ENCODE data around the gene RAB30.

RAB30 gene

DNA sequence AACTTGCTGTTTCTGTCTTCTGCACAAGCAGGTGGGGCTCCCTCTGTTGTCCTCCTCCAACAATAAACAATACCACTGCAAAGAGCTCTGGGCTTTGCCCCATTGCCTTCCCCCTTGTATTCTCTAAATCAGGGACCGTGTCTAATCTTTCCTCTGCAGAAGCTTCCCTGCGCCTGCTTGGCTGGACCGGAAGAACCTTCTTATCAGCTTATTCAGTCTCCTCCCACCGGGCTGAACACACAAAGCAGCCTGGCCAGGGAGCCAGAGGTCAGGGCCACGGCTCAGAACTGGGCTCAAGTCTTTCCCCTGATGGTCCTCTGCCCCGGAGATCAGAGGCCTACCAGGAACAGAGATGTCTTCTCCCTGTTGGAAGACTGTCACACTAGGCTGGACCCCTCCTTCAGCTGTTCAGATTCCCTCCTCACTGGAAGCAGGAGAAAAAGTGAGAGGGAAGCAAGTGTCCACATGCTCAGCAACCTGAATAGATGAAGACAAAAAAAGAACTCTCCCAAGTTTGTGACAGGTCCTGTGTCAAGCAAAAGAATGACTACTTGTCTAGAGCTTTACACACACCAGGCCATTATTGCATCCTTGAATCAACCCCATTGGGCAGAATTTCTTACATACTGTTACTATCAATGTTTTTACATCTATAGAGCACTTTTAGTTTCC lies 63.7 kb downstream of the RAB30 start:
- DNase-seq: peak; percentile 96

DNA sequence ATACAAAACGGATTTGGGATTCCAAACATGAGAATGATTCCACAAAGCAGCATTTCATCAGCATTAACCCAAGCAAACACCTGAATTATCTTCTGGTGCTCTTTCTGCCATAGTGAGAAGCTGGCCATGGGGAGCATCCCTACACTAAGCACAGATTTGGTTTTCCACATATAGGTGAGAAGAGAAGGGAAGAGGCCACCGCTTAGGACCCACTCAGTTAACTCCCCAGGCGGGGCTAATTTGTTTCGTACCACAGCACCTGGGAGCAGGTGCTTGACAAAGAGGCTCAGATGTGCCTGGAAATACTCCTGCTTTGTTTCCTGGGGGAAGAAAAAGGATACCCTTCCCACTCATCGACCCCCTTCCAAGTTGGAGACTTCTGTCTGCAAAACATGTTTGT lies 64.2 kb downstream of the RAB30 start:
- peak; percentile 96 for DNase-seq

- DNase-seq: peak; percentile 99
Measured at GRCh38 chr11:83006877-83007330, 64.8 kb downstream of the RAB30 start.

DNA sequence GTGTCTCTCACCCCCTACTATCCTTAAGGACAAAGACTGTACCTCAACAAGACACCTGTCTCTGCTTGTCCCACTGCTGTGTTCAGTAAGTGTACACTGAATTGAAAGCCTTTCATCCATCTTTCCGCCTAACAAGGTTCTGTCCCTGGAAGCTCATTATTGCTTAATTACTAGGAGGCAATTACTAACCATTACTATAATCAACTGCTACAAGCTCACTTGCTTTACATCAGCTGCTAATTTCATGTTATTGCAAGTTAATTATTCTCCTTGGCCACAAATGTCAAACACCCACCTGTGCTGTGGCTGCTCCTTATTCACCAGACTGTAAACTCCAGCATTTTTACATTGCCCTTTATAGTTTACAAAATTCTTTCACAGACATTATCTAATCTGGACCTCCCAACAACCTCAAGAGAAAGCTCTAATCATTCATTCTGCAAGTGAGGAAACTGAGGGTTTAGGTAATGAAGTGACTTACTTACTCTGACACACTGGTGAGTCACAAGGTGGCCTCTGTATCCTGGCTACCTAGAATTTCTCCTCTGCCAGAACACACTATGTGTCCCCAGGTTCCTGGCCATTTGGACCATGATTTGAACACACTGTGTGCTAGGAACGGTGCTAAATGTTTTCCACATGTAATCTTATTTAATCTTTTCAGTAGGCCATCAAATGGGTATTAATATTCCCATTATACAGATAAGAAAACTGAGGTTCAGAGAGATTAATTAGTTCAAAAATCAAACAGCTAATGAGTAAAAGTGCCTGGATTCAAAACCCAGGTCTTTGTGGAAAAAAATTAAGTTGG lies 66.7 kb downstream of the RAB30 start:
- DNase-seq: peak; percentile 98

GRCh38 chr11:83002522-83002921 lies 69.2 kb downstream of the RAB30 start:
- DNase-seq: no peak

DNA sequence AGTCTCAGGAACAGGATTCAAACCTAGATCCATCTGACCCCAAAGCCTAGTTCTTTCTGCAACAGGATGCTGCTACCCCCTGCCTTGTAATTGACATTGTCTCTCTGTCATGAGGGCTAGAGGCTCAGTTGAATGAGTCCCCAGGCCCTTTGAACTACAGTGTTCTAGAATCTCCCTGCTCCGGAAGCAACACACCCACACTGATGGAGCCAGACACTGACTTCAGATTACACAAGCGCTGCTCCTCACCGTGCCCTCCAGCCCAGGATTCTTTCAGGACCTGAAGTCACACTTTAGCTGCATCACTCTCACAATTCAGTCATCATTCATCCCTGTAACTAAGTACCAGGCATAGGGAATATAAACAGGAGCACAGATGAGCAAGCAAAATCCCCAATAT lies 69.6 kb downstream of the RAB30 start:
- peak; percentile 87 for DNase-seq

DNA sequence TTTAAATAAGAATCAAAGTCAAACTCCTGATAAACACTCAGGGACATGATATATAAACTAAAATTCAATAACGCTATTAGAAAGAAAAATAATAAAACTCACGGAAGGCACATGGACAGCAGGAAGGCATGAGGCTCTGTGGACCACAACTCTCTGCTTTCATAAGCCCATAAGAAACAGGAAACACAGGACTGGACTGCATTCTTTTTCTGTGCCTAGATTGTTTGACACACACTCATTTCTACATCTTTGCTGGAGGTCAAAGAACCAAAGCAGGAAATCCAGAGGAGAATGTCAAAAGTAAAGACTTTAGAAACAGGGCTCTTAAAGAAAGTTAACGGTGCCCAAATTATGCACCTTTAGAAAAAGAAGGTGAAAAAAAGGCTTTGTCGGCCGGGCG lies 71.3 kb downstream of the RAB30 start:
- no peak for DNase-seq

GRCh38 chr11:82999232-82999631 lies 72.5 kb downstream of the RAB30 start:
- no peak for DNase-seq

DNA sequence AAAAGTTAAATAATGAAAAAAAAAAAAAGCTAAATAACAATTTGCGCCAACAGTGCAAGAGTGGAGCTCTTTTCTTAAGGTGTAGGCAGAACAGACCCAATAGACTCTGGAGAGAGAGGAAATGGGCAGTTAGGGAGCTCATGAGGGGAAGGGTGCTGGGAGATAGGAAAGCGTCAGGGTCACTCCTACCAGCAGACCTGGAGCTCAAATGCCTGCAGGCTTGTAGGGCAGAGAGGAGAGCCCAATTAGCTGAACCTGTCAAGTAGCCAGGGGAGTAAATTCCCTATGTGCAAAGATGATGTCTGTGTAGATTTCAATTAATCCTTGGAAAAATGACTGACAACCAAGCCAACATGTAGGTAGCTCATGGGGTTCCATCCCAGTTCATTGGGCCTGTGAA lies 73.0 kb downstream of the RAB30 start:
- peak; percentile 79 for DNase-seq

GRCh38 chr11:82996966-82997606 lies 74.6 kb downstream of the RAB30 start:
- peak; percentile 99 for DNase-seq

DNA sequence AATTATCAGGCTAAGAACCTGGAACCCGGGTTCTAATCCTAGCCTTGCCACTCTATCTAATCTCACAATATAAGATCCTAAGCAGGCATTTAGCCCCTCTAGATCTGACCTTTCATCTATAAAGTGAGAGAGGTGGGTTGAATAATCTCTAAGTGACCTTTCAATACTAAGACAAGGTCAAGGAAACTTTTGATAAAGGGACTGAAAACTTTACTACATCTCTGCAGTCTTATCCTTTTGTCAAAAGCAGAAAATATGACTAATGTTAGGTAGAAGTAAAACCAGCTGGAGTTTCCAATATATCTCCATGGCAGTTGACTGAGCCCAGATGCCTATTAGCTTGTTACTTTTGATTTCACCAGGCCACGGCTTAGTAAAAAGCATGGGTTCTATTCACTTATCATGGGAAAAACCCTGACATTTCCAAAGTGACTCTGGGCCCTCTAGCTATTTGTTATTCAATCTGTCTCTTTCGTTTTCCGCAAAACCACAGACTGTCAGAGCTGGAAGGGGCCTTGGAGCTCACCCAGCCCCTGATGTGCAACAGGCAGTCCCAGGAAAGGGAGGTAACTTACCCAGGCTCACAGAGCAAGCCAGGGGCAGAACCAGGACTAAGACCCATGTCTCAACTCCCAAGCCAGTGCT lies 75.8 kb downstream of the RAB30 start:
- DNase-seq: peak; percentile 65

GRCh38 chr11:82995235-82995634 lies 76.5 kb downstream of the RAB30 start:
- DNase-seq: no peak

GRCh38 chr11:82994604-82995230 lies 77.0 kb downstream of the RAB30 start:
- peak; percentile 65 for DNase-seq

DNA sequence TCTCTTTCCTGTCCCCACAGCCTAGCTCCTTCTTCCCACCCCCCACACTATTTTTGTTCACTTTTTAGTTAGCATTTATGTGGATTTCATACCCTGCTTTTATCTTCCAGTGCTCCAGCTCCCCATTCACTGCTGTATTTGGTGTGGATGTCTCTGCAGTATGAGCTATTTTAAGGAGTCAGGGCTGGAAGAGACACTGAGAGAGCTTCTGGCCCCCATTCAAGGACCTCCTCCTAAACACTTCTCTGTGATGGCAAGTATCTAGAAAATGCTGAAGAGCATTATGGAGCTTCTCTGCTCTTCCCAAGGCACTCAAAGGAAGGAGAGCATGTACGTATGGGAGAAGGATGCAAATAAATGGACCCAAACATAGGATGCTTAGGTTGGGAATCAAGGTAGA lies 79.5 kb downstream of the RAB30 start:
- no peak for DNase-seq

GRCh38 chr11:82989628-82990404 lies 81.9 kb downstream of the RAB30 start:
- DNase-seq: peak; percentile 92

DNA sequence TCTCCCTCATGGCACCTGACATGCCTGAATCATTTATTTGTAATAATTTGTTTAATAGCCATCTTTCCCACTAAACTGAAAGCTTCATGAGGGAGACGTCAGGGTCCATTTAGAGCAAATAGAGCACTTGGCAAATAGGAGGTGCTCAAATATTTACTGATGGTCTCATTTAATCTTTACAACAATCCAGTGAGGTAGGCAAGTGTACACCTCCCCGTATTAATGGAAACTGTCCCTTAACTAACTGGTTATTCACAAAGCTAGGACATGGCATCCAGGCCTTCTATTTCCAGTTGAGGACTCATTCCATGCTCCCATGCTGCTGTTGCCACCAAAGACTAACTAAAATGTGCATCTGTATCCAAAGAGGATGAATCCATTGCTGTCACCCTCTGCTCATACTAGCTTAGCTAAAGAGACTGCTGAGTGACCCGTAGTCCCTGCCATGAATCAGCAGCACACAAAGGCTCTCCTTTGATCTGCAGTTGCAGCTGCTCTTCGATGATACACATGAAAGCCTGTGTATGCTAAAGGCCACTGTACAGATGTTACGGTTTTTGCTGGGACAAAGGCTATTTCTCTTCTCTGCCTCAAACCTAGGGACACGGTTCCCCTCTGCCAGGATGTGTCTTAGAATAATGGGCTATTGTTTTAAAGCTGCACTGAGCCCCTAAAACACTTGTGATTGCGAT lies 82.6 kb downstream of the RAB30 start:
- peak; percentile 95 for DNase-seq

DNA sequence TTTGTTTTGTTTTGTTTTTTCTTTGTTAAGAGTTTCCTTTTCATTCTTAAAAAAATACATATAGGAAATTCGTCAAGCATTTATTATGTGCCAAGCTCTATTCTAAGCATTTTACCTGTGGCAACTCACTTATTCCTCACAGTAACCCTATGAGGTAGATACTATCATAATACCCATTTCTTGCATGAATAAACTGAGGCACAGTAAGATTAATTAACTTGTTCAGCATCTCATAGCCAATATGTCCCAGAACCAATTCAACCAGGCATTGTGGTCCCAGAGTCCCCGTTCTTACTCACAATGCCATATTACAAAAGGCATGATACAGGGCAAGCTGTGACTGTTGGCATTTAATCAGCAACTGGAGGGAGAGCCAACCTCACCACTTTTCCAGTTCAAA lies 83.7 kb downstream of the RAB30 start:
- no peak for DNase-seq

DNA sequence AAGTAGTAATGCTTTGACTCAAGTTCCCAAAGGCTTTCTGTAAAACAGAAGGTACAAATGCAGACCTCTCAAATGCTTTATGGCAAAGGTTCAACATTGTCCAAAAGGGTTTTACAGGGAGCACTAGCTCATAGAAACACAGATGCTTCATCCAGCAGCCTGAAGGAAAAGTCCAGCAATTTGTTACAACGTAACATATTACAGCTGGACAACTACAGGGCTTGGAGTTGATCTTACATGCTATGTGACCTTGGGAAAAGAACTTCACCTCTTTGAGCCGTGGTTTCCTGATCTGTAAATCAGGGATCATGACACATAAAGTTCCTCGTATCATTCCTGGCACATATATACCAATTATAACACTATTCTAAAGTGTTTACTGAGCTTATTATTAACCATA lies 85.3 kb downstream of the RAB30 start:
- DNase-seq: no peak

DNA sequence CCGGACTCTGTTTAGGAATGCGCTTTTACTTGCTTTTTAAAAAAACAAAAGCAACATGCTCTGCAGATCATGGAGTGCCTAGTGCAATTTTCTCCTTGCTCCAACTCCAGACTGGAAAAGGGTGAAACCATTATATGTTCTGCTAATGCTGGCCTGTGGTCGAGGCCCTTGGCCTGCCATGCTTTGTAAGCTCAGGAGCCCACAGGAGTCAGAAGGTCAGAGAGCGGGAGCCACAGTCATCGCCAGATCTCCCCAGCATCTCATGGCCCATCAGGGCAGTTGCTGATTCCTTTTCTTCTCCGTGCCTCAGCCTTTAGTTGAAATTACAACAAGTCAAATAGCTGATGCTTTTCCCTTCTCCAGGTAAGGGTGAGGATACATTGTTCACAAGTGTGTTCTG lies 89.8 kb downstream of the RAB30 start:
- DNase-seq: no peak

GRCh38 chr11:82980947-82981346 lies 90.8 kb downstream of the RAB30 start:
- no peak for DNase-seq

DNA sequence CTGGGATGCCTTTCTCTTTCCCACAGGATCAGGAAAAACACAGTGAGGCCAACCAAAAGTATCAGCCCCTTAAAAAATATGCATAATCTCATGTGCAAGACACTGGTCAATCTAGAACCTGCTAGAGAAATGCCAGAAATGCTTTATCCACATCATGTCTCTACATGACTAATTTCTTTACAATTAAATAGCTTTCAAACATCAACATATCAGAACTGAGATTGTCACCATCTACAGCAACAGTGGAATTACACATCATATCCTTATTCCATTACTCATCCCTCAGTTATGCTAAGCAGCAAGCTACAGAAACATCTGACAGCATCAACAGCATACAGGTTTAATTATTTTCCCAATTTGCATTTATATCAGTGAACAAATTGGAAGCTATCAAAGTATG lies 91.4 kb downstream of the RAB30 start:
- no peak for DNase-seq

DNA sequence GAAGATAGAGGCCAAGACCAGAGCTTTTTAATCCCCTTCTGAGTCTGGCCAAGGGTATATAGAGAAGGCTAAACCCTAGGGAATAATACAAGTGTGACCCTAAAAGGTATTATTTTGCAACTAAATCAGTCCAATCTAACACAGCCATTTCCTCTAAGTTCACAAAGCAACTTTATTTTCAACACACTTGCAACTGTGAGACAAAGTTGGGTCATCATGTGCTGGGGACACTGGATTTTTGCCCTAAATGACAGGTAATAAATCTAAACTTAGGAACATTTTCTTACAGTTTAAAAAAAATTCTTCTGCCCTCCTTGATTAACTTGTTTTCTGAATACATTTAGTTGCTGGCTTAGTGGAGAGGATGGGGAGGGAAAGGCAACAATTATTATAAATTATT lies 91.9 kb downstream of the RAB30 start:
- no peak for DNase-seq
